Liver (tissue), 9 donors: Measurements from ENCODE around the gene TRIM41. TPM values are rescaled to one million over a fixed set of nuclear protein-coding genes. Genes with fewer than 3 reads are reported as not detected.

Experiments
- DNase-seq: peaks from one replicate; pipeline ENCODE4 v3.0.0-alpha.2; 2017; ENCODE audit warnings: low spot score
- H3K27ac ChIP-seq, 2 donors: one replicate each; pipeline ENCODE4 v1.7.0; 2013; ENCODE audit warnings: inconsistent platforms in 2 of 2, low read length in 2 of 2, control low read depth in 1 of 2, low read depth in 1 of 2, mild to moderate bottlenecking in 1 of 2
- H3K27me3 ChIP-seq, 4 donors: one replicate each; pipeline versions ENCODE4 v1.6.1 to v1.7.0; 2013; ENCODE audit warnings: low read length in 3 of 4, inconsistent platforms in 1 of 4, mild to moderate bottlenecking in 1 of 4, moderate library complexity in 1 of 4; ENCODE audit not compliant: control insufficient read depth in 4 of 4, insufficient read depth in 4 of 4
- H3K36me3 ChIP-seq, 4 donors: one replicate each; pipeline versions ENCODE4 v1.6.1 to v1.7.0; 2013; ENCODE audit warnings: low read length in 3 of 4, mild to moderate bottlenecking in 3 of 4, low read depth in 1 of 4, moderate library complexity in 1 of 4; ENCODE audit not compliant: control insufficient read depth in 4 of 4, insufficient read depth in 3 of 4
- H3K4me1 ChIP-seq, 4 donors: one replicate each; pipeline versions ENCODE4 v1.6.1 to v1.7.0; 2013; ENCODE audit warnings: low read length in 3 of 4, mild to moderate bottlenecking in 3 of 4, moderate library complexity in 1 of 4; ENCODE audit not compliant: control insufficient read depth in 4 of 4, insufficient read depth in 4 of 4
- H3K4me3 ChIP-seq, 3 donors: one replicate each; pipeline versions ENCODE4 v1.6.1 to v1.7.0; 2013; ENCODE audit warnings: low read length in 3 of 3, control low read depth in 1 of 3, low read depth in 1 of 3, mild to moderate bottlenecking in 1 of 3
- H3K9ac ChIP-seq, 2 donors: one replicate each; pipeline ENCODE4 v1.7.0; 2013; ENCODE audit warnings: low read length in 2 of 2, mild to moderate bottlenecking in 2 of 2, moderate library complexity in 2 of 2, control low read depth in 1 of 2, low read depth in 1 of 2
- H3K9me3 ChIP-seq, 4 donors: one replicate each; pipeline versions ENCODE4 v1.6.1 to v1.7.0; 2013; ENCODE audit warnings: low read length in 3 of 4; ENCODE audit not compliant: control insufficient read depth in 4 of 4
- ATF3 ChIP-seq: IDR thresholded peaks from 2 replicates; pipeline ENCODE4 v1.6.1; 2016; ENCODE audit warnings: antibody characterized with exemption
- CTCF ChIP-seq: fragments of 150-350 bp; IDR thresholded peaks from 2 replicates; pipeline ENCODE4 v1.5.1; 2017; ENCODE audit warnings: improper control_type of control experiment, low read depth, low read length; ENCODE audit not compliant: missing input control
- HNF4A ChIP-seq, 2 donors: conservative IDR thresholded peaks; 2 replicates each; pipeline ENCODE4 v1.6.1; 2016; ENCODE audit warnings: antibody characterized with exemption in 2 of 2, mild to moderate bottlenecking in 2 of 2
- MAX ChIP-seq: IDR thresholded peaks from 2 replicates; pipeline ENCODE4 v1.6.1; 2016; ENCODE audit warnings: antibody characterized with exemption
- REST ChIP-seq: IDR thresholded peaks from 2 replicates; pipeline ENCODE4 v1.6.1; 2016; ENCODE audit warnings: antibody characterized with exemption, mild to moderate bottlenecking
- RXRA ChIP-seq, 2 donors: IDR thresholded peaks; 2 replicates each; pipeline ENCODE4 v1.6.1; 2017 to 2018; ENCODE audit warnings: antibody characterized with exemption in 2 of 2, mild to moderate bottlenecking in 1 of 2
- SP1 ChIP-seq: IDR thresholded peaks from 2 replicates; pipeline ENCODE4 v1.6.1; 2018; ENCODE audit warnings: antibody characterized with exemption, mild to moderate bottlenecking
- TAF1 ChIP-seq: conservative IDR thresholded peaks from 2 replicates; pipeline ENCODE4 v1.6.1; 2016; ENCODE audit warnings: antibody characterized with exemption, mild to moderate bottlenecking
- WGBS: extraction: QIAGEN DNeasy Blood & Tissue Kit; methylation state at CpG from one replicate; pipeline ENCODE4 v1.1.7; 2013; 5-methylcytosine and 5-hydroxymethylcytosine counted together
- polyA plus RNA-seq, 2 donors: library from polyadenylated mRNA; stranded (reverse) in 1 of 2; unstranded in 1 of 2; fragments of 200-250 nt in 1 of 2; fragments of >200 nt in 1 of 2; fragmentation: Nextera tagmentation in 1 of 2; extraction: Ambion mirVana in 1 of 2; gene quantifications; one replicate each; pipeline versions ENCODE4 v1.2.1 to v1.2.3, GENCODE V29; 2013 to 2015
- total RNA-seq, 2 donors: library from RNA; depleted of rRNA; stranded (reverse); fragments of >200 nt; gene quantifications; one replicate each; pipeline ENCODE4 v1.2.3, GENCODE V29; 2014
- donor health status: healthy.
- donor health status: healthy.
- donor health status: healthy.
- donor health status: healthy.
- donor health status: healthy.

TRIM41 gene
- total and polyA plus RNA-seq, 4 donors: 2.8 to 14.1 (median 11.0) TPM

- TF ChIP-seq HNF4A (conservative IDR thresholded peaks at IDR 0.05): peak; percentile 32 to 39
- no peak for TF ChIP-seq CTCF
- TF ChIP-seq MAX: peak; percentile 85
- TF ChIP-seq SP1: peak; percentile 28
Observed at GRCh38 chr5:181191526-181192336, 31.4 kb upstream of the TRIM41 start (continued).

- DNase-seq: no peak
- Histone ChIP-seq H3K36me3 (no peaks in the 10 kb centered on the region), H3K27me3 (no peaks in the 10 kb centered on the region), H3K9ac (peak overlapping the region; percentile 19 to 30), H3K27ac (peak overlapping the region in 1 of 2 donors; percentile 78), H3K9me3 (no peaks in the 10 kb centered on the region), H3K4me1 (peaks cover 4 to 39% (median 27%) of the 10 kb centered on the region in 4 donors), H3K4me3 (peak overlapping the region; percentile 76 to 89 (median 77))
- 58% methylated on average over 12 of the region's 12 CpGs for WGBS
- TF ChIP-seq HNF4A (conservative IDR thresholded peaks at IDR 0.05) (peak in 1 of 2 donors; percentile 13), REST (no peak)
Observed at GRCh38 chr5:181192337-181193046, 30.6 kb upstream of the TRIM41 start.

- Histone ChIP-seq H3K36me3 (no peaks in the 10 kb centered on the region), H3K9ac (no peak overlapping the region), H3K27me3 (no peaks in the 10 kb centered on the region), H3K4me1 (peaks cover 4 to 34% (median 24%) of the 10 kb centered on the region in 4 donors), H3K9me3 (no peaks in the 10 kb centered on the region), H3K27ac (no peak overlapping the region), H3K4me3 (no peak overlapping the region)
- TF ChIP-seq CTCF: no peak
- TF ChIP-seq RXRA (IDR thresholded peaks at IDR 0.05): peak in 1 of 2 donors; percentile 33
- TF ChIP-seq TAF1: no peak
- TF ChIP-seq ATF3: no peak
- DNase-seq: no peak
- WGBS: 80% methylated on average over 2 of the region's 2 CpGs
Observed at GRCh38 chr5:181193656-181194055, 29.4 kb upstream of the TRIM41 start.
